DMS 273 (cell line): ENCODE data around the gene ARPC2.
"Not testable (repeated sequence)": the region's sequence is repeated elsewhere in the genome, so short reads cannot be mapped to it uniquely, and the experiment has no call there.

Experiments
- DNase-seq: peaks from one replicate; lab custom pipeline; 2025; ENCODE audit not compliant: unreplicated experiment; lab: John Stamatoyannopoulos, UW

The ARPC2 gene

GRCh38 chr2:218269900-218270720 is 53.1 kb downstream of the ARPC2 start, which contains the start of the genes AAMP and PNKD:
TSS of gene AAMP (minus strand) at chr2:218270137. CDS start at chr2:218270086, 51 bp downstream.
TSS of gene PNKD (plus strand) at chr2:218270519. CDS start at chr2:218270536, 17 bp downstream.
- peak; percentile 100 for DNase-seq

- peak; percentile 49 for DNase-seq
Measured at GRCh38 chr2:218270721-218271486, 53.9 kb downstream of the ARPC2 start.

- DNase-seq, result peak; percentile 32
Measured at GRCh38 chr2:218271487-218271797, 54.5 kb downstream of the ARPC2 start.

GRCh38 chr2:218271865-218272530 is 55.0 kb downstream of the ARPC2 start:
- no peak for DNase-seq

- peak; percentile 91 for DNase-seq
Measured at GRCh38 chr2:218272531-218273212, 55.7 kb downstream of the ARPC2 start.

- not testable (repeated sequence) for DNase-seq
Measured at GRCh38 chr2:218273214-218273907, 56.4 kb downstream of the ARPC2 start.

- DNase-seq, result no peak
Measured at GRCh38 chr2:218273908-218274249, 56.9 kb downstream of the ARPC2 start.

GRCh38 chr2:218274586-218274985 is 57.6 kb downstream of the ARPC2 start:
- no peak for DNase-seq

GRCh38 chr2:218275371-218276072 is 58.5 kb downstream of the ARPC2 start:
- no peak for DNase-seq

GRCh38 chr2:218276986-218277755 is 60.2 kb downstream of the ARPC2 start:
- no peak for DNase-seq

GRCh38 chr2:218277921-218278320 is 60.9 kb downstream of the ARPC2 start:
- DNase-seq, result no peak

GRCh38 chr2:218278531-218279360 is 61.8 kb downstream of the ARPC2 start:
- DNase-seq, result no peak

GRCh38 chr2:218280260-218280870 is 63.4 kb downstream of the ARPC2 start:
- no peak for DNase-seq

- peak; percentile 73 for DNase-seq
Measured at GRCh38 chr2:218281449-218281848, 64.5 kb downstream of the ARPC2 start.

- DNase-seq, result peak; percentile 87
Measured at GRCh38 chr2:218282173-218282991, 65.4 kb downstream of the ARPC2 start.

- no peak for DNase-seq
Measured at GRCh38 chr2:218284106-218284811, 67.3 kb downstream of the ARPC2 start.
